G401 (cell line): ENCODE data around the gene IFNA2. TPM values are rescaled to one million over a fixed set of nuclear protein-coding genes. Genes with fewer than 3 reads are reported as not detected.
A peak's percentile ranks its signal among the peaks of the same experiment; 100 is the strongest.
"Not testable (repeated sequence)": the region's sequence is repeated elsewhere in the genome, so short reads cannot be mapped to it uniquely, and the experiment has no call there.

ENCODE experiments used
- DNase-seq: peaks from one replicate; pipeline ENCODE4 v3.0.0-alpha.2; 2015; ENCODE audit warnings: low spot score
- in situ Hi-C: cut with HindIII; loops from 2 replicates; pipeline ENCODE4 v1.10.0; 2016; ENCODE audit warnings: low sequenced_read_pairs, mixed read lengths
- total RNA-seq: library from RNA; depleted of rRNA; stranded (reverse); fragments of >200 nt; shearing (Covaris generic); gene quantifications from 2 replicates; pipeline ENCODE4 v1.2.3, GENCODE V29; 2014; rRNA removed

The IFNA2 gene
- not detected in 2 replicates for total RNA-seq

- no peak for DNase-seq
- in situ Hi-C loops: no loop called here
These were observed at the start of gene IFNA2 for GRCh38 chr9:21385131-21385670. Gene IFNA2, minus strand, starts transcription at chr9:21385398. Its CDS starts 69 bp downstream, at chr9:21385329.

DNA sequence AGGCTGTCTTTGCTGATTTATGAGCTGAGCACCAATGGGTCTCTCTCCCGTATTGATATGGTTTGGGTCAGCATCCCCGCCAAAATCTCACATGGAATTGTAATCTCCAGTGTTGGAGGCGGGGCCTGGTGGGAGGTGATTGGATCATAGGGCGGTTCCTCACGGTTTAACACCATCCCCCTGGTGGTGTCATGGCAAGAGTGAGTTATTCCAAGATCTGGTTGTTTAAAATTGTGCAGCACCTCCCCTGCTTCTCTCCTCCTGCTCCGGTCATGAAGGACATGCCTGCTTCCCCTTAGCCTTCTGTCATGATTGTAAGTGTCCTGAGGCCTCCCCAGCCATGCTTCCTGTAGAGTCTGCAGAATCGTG, 49.8 kb upstream of the IFNA2 start:
- DNase-seq, in situ Hi-C loops: not testable (repeated sequence)

DNA sequence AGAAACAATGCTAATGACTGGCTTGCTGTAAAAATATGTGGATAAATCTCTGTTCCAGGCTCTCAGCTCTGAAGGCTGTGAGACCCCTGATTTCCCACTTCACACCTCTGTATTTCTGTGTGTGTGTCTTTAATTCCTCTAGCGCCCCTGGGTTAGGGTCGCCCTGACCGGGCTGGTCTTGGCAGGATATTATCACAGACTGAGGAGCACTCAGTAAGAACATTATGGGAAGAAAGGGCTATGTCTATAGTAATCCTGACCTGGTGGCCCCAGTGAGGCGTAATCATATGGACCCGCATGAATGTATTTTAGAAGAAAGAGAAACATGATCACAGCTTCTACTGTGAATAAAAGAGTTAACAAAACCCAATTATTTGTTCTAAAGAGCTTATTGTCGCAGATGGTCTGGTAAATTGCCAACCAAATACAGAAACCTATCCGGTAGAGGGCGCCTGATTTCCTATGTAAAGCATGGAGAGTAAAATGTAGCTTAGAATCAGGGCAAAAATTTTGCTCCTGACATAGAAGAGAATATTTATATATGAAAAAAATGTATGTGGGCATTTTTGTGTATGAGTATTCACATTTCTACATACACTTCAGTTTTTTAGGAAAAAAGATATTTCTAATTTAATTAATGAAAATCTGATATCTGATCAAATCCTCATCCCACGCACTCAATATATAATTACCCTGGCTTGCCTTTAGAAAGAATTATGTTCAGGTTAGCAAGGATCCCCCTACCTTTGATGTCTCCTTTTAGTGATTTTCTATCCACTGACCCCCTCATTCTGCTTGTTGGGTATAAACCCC, 49.2 kb upstream of the IFNA2 start:
- in situ Hi-C loops: no loop called here
- peak; percentile 60 for DNase-seq

DNA sequence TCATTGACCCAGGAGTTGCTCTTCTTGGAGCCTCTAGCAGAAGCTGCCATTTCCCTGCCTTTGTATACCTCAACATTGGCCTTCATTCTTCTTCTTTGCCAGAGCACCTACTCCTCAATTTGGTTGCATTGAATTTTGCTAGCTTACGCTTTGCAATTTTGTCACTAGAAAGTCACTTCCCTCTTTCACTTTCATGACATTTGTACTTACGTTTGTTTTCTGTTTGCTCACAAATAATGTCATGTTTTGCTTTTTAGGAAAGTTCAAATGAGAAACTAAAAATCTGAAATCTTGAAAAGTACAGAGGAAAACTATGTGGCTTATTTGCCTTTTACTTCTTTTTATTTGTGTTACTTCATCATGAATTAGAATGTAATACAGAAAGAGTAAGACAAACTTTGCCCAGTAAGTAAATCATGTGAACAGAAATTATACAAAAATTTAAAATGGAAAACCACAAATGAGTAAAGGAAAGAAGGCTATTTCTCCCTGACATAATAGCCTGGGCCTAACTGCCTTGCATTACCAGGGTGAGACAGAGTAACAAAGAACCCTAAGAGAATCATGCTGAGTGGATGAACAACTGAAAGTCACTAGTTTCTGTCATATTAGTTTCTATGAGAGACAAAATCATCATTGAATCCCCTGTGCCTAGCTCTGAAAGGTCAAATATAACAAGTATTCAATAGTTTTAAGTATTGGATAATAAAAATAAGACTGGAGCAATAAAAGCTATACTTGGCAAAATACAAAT, 47.7 kb upstream of the IFNA2 start:
- in situ Hi-C loops: no loop called here
- DNase-seq: no peak

GRCh38 chr9:21429191-21429590, 44.0 kb upstream of the IFNA2 start:
- in situ Hi-C loops: no loop called here
- DNase-seq: no peak

- in situ Hi-C loops: no loop called here
- no peak for DNase-seq
These were observed 43.0 kb upstream of the IFNA2 start for GRCh38 chr9:21428235-21428634.

DNA sequence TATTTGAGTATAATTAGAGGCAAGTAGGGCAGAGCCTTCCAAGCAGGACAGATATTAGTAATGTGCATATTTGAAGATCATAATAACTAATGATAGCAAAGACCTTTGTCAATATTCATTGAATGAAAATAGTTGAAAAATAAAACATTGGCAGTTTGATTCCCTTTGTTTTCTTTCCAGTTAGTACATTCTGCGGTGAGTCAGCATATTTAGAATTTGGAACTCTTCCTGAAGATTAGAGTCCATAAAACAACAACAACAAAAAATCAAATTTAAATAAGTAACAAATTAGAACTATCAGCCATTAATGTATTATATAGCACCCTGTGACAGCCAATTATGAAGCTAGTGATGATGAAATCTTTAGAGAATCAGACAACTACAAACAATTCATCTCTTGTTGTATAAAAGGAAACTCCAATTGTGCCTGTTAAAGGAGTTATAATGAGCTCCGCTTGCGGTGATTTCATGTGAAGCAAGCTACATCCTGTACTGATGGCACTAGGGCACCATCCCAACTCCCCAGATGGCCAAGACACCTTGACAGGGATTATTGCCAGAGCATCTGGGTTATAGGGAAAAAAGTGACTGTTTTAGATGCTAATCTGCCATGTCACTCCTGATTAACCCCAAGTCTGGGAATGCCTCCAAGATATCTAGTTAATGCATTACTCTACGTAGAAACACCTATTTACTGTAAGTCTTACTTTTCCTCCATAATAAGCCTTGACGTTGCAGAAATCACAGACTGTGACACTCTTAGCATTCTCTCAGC, 30.5 kb upstream of the IFNA2 start:
- DNase-seq: peak; percentile 96
- in situ Hi-C loops: no loop called here

DNA sequence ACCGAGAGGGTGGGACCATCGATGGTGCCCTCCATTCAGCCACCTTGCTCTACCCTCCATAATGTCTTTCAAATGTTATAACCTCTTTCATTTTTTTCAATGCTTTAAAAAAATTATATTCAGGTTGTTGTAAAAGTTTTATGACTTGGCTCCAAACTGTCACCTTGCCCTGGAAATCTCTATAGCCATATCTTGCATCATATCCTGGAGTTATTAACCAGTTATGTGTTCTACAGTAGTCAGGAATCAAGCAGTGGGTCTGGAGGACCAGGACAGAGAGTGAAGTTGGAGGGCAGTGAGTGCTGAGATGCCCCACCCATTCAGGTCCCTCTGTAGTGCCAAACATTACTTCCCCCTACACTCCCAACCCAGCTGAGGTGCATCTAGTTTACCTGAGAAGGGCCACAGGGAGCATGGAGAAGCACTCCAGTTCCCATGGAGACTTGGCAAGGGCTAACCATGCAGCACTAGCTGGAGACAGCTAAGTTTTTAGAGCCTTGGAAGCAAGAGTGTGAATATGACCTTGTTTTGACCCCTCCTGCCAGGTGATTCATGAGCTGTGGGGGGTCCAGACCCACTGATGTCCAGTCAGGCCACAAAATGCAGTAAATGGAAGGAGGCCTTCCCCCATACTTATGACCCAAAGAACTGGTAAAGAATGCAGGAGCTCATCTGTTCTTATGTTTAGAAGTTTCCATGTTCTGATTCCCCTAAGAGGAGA, 29.2 kb upstream of the IFNA2 start:
- no peak for DNase-seq
- in situ Hi-C loops: no loop called here

- no peak for DNase-seq
- in situ Hi-C loops: no loop called here
These were observed 28.4 kb upstream of the IFNA2 start for GRCh38 chr9:21413624-21414023.

DNA sequence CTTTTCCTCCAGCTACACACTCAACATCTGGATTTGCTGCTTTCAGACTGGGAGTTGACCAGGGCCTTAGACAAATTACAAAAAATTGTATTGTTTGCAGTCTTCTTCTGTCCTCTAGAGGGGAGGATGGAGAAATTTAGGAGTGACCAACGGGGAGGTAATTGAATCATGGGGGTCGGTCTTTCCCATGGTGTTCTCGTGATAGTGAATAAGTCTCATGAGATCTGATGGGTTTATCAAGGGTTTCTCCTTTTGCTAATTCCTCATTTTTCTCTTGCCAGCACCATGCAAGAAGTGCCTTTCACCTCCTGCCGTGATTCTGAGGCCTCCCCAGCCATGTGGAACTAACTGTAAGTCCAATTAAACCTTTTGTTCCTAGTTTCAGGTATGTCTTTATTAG, 28.0 kb upstream of the IFNA2 start:
- in situ Hi-C loops: no loop called here
- DNase-seq: peak; percentile 16

GRCh38 chr9:21412107-21412506, 26.9 kb upstream of the IFNA2 start:
- no peak for DNase-seq
- in situ Hi-C loops: no loop called here

DNA sequence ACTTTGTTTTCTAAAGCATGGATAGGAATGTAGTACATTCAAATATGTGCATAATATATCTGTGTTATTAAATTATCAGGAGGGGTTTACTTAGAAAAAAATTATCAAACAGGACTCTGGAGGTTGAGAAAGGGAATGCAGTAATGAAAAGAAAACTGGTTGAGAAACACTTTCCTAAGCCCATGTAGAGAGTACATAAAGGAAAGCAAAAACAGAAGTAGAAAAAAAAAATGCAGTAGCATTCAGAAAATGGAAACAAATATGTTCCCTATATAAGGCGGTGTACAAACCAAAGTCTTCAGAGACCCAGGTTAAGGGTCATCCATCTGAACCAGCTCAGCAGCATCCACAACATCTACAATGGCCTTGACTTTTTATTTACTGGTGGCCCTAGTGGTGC, 23.6 kb upstream of the IFNA2 start, which contains the start of gene IFNA8:
TSS of gene IFNA8 (plus strand) at position 301 of the 400 bp plus-strand sequence. CDS start at position 361, 60 bp downstream.
- in situ Hi-C loops: no loop called here
- DNase-seq: no peak

DNA sequence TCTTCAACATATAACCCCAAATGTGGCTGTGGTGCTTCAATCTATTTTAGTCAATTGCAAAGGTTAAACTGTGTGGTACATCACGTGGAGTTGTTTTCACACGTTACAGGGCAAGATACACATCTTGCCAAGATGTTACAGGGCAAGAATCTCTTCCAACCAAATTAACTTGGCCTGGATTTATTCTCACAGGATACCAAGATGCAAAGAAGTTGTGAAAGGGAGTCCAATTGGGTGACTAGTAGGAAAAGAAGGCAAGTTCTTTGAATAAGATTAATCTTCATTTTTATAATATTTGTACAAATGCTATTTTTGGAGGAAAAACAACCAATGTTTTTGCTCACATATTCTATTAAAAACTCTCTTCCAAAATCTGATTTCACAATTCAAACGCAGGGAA, 18.9 kb upstream of the IFNA2 start:
- in situ Hi-C loops: no loop called here
- no peak for DNase-seq

- DNase-seq: peak; percentile 50
- in situ Hi-C loops: no loop called here
These were observed 17.4 kb upstream of the IFNA2 start for GRCh38 chr9:21402386-21403251.

GRCh38 chr9:21399956-21400355, 14.8 kb upstream of the IFNA2 start:
- no peak for DNase-seq
- in situ Hi-C loops: no loop called here

GRCh38 chr9:21398955-21399489, 13.8 kb upstream of the IFNA2 start:
- in situ Hi-C loops: no loop called here

GRCh38 chr9:21395778-21396717, 10.8 kb upstream of the IFNA2 start:
- peak; percentile 71 for DNase-seq
- in situ Hi-C loops: no loop called here

More at GRCh38 chr9:21398955-21399489, 13.8 kb upstream of the IFNA2 start:
- DNase-seq: no peak
